GM19239 (cell line): ENCODE measurements around the gene TDO2.

Source experiments
- DNase-seq: peaks from one replicate; pipeline ENCODE4 v3.0.0; 2011; ENCODE audit warnings: low spot score; ENCODE audit not compliant: insufficient read length
- FAIRE-seq: peaks from 2 replicates; lab custom pipeline; 2011; peaks lifted over from hg19 to GRCh38; lab: Jason Lieb, UNC

Gene TDO2

GRCh38 chr4:155950461-155950860 is 47.0 kb downstream of the TDO2 start:
- FAIRE-seq, result no peak
- DNase-seq, result no peak

- FAIRE-seq (no peak), DNase-seq (no peak)
Observed at GRCh38 chr4:155952501-155952901, 49.0 kb downstream of the TDO2 start.

DNA sequence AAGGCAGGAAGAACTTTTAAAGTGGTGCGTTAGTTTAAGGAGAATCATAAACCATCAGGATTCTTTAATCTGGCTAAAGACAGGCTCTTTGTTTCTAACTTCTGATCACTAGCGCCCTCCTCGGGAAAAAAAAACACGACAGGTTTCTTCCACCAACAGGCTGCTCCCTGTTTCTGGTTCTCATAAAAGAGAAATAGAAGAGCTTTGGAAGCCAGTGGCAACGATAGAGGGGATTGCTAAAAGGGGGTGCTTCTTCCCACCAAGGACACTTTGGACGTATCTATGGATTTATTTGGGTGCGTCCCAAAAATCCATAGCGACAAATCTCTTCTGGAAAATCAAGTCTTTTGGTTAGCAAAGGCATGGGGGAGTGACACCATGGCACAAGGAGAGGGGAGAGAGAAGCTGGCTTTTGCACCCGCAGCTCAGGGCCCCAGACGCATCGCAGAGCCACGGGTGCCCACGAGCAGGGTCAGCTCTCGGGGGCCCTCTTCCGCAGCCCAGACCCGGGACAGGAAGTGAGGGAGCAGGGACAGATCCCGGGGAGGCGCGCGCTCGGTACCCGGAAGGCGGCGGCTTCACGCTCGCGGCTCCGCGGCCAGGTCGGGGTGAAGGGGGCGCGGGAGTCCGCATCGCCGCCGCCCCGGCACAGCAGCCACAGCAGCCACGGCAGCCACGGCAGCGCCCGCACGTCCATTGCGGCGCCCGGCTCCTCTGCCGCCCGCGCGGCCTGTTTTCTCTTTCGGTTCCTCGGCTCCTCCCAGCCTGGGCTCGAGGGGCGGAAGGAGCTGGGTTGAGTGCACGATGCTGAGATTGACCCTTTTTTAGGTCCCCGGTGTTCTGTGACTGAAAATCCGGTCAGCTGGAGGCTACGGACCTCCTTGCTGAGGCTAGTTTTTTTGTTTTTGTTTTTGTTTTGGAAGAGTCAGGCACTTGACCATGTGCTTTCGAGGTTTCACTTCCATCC is 49.9 kb downstream of the TDO2 start, which contains the start of gene CTSO:
TSS of gene CTSO (minus strand) at position 716 of the 967 bp plus-strand sequence. CDS start at position 697, 19 bp downstream.
- FAIRE-seq (peak; percentile 95), DNase-seq (peak; percentile 59)

DNA sequence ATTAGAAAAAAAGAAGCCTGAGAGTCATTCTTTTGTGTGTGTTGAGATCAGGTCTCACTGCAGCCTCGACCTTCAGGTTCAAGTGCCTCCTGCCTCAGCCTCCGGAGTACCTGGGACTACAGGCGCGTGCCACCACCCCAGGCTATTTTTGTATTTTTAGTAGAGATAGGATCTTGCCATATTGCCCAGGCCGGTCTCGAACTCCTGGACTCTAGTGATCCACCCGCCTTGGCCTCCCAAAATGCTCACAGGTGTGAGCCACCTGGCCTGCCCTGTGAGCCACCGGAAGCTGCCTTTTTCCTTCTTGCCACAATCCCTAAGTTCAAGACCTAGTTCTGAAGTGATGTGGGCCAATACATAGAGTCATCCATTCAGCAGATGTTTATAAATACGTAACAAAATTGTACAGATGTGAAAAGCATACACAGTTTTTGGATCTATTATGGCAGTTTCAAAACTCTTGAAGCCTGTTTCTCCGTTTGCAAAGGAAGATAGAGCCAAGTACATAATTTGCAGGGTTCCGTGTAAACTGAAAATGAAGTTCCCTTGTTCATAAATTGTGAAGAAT is 50.7 kb downstream of the TDO2 start:
- peak; percentile 70 for FAIRE-seq

GRCh38 chr4:155954939-155955338 is 51.4 kb downstream of the TDO2 start:
- FAIRE-seq (peak; percentile 62), DNase-seq (no peak)

More for the DNA sequence above, 50.7 kb downstream of the TDO2 start:
- no peak for DNase-seq

- DNase-seq, result no peak
- no peak for FAIRE-seq
Observed at GRCh38 chr4:155956461-155956860, 53.0 kb downstream of the TDO2 start.

DNA sequence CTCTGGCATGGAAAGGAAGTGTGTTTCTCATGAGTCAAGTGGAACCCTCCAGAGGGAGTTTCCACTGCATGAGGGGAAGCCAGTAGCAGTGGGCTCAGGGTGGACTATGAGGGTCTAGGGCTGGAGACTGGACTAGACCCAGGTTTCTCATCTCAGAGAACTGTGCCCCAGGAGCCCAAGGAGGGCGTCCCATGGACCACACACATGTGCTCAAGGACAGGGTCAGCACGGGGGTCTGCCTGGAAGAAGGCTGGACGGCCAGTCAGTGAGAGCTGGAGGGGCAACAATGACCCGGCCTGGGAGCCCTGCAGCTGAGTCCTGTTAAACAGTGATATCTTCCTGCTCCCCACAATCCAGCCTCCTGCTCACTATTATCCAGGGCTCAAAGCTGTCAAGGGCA is 55.9 kb downstream of the TDO2 start:
- DNase-seq, result no peak
- FAIRE-seq, result no peak

GRCh38 chr4:155960522-155960921 is 57.0 kb downstream of the TDO2 start:
- no peak for DNase-seq
- FAIRE-seq, result no peak

DNA sequence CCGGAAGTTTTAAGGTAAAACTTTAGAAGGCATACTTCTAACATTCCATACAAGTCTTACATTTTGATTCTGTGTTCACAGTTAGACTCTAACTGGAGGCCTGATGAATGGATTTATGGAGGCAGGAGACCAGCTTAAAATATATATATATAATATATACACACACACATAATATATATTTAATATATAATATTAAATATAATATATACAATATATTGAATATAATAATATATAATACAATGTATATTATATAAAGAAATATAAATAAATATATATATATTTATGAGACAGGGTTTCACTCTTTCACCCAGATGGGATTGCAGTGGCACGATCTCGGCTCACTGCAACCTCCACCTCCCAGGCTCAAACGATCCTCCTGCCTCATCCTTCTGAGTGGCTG is 58.1 kb downstream of the TDO2 start:
- no peak for FAIRE-seq

DNA sequence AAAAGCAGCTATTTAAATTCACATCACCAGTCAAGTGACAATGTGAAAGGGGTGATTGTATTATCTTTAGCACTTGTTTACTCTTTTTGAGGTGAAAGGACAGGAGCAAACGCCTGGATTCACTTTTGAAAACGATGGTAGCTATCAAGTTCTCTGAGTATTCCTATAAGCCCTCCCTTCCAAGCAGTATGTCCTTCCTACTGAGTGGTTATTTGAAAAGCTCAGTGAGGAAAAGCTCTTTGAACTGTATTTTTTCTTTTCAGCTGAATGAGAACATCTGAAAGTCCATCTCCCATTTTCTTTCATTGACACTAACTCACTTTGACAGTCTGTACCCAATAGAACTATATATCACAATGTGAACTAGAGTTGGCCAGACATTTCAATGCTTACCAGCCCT is 59.3 kb downstream of the TDO2 start:
- DNase-seq (no peak), FAIRE-seq (no peak)

More for the DNA sequence above, 58.1 kb downstream of the TDO2 start:
- DNase-seq, result no peak

DNA sequence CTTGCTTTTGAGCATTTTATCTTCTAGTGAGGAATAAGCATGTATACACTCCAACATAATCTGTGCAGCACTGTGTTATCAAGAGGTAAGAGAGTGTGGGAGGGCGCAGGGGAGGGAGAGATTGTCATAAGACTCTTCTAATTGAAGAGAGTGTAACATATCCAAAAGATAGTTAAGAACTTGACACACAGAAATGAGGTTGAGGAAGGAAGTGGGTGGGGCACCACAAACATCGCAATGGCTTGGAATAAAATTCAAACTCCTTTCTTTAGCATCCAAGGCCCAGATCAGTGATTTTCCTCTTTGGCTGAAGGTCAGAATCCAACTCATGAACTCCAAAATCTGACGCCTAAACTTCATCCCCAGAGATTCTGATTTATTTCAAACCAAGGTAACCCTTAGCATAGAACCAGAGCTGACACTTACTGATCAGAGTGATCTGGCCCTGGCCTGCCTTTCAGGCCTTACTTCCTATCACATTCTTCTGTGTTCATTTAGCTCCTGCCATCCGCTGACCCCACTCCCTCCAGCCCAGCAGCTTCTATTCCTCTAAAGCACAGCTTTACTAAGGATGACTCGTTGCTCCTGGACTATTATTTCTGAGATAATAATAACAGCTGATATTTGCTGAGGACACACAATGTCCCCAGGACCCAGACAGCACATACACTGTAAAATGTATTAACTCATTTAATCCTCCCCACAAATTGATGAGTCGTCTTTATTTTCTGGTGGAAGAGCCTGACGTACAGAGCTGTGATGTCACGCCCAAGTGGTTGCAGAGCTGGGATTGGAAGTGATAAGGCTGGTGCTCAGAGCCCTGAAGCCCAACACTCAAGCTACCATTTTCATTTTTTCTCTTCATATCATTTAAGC is 60.8 kb downstream of the TDO2 start:
- FAIRE-seq (no peak), DNase-seq (no peak)

DNA sequence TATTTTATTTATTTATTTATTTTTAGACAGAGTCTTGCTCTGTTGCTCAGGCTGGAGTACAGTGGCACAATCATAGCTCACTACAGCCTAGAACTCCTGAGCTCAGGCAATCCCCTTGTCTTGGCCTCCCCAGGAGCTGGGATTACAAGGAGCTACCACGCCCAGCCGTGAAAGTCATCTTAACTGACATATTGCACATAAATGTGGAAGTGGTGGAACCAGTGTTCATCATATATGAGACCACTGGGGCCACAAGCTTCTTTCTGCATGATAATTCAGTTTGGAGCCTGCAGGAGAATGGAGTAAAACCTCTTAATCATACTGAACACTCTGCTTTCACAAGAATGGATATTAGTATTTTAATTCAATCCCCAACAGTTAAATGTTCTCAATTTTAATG is 62.7 kb downstream of the TDO2 start:
- FAIRE-seq (no peak), DNase-seq (no peak)

GRCh38 chr4:155966731-155967395 is 63.4 kb downstream of the TDO2 start:
- DNase-seq, result no peak

More at GRCh38 chr4:155966731-155967395, 63.4 kb downstream of the TDO2 start:
- no peak for FAIRE-seq
